Measurements from ENCODE around the gene MINAR1. TPM values are rescaled to one million over a fixed set of nuclear protein-coding genes. Genes with fewer than 3 reads are reported as not detected.
A peak's percentile ranks its signal among the peaks of the same experiment; 100 is the strongest.
"Not testable (repeated sequence)": the region's sequence is repeated elsewhere in the genome, so short reads cannot be mapped to it uniquely, and the experiment has no call there.

MINAR1 gene
- total RNA-seq, 1 donor from 2014 or later: 0.53 TPM

DNA sequence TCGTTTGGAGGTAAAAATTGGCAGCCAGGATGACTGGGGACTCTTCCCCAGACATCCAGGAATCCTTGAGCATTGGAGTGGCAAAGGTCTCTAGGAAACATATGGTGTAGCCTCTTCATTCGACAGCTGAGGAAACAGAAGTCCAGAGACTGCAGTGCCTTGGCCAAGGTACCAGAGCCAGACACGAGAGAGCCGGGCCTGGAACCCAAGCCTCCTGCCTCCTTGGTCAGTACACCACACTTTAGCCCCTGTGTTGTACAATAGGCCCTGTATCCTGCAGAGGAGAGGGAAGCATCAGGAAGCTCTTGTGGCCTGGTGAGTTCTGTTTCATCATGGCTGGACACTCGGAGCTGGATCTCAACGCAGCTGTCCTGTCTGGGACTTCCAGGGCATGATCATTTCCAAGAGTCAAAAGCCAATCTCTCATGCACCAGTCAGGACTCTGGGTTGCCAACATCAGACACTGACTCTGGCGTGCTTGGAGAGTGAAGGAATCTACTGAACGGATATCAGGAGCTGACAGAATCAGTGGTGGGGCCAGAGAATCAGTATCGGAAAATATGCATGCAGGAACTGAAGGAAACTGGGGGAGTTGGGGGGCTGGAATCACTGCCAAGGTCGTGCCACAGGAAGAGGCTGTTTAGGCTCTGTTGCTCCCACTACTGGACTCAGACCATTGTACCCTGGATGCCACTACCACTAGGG is 6.4 kb upstream of the MINAR1 start:
- FAIRE-seq: no peak

GRCh38 chr15:79426899-79427298 is 5.2 kb upstream of the MINAR1 start:
- FAIRE-seq; H3K4me3 ChIP-seq (ENCODE audit: low read depth, low read length); DNase-seq (ENCODE audit: low read depth); H3K36me3 ChIP-seq (ENCODE audit: control insufficient read depth, insufficient read depth, low read length): not testable (repeated sequence)
- H3K27me3 ChIP-seq (ENCODE audit: control insufficient read depth, insufficient read depth, low read length): peaks cover 20% of the 10 kb centered on the region

More for the DNA sequence above, 6.4 kb upstream of the MINAR1 start:
- no peak overlapping the region for H3K4me3 ChIP-seq (ENCODE audit: low read depth, low read length)
- DNase-seq (ENCODE audit: low read depth): no peak
- TF ChIP-seq, protein P1, sequence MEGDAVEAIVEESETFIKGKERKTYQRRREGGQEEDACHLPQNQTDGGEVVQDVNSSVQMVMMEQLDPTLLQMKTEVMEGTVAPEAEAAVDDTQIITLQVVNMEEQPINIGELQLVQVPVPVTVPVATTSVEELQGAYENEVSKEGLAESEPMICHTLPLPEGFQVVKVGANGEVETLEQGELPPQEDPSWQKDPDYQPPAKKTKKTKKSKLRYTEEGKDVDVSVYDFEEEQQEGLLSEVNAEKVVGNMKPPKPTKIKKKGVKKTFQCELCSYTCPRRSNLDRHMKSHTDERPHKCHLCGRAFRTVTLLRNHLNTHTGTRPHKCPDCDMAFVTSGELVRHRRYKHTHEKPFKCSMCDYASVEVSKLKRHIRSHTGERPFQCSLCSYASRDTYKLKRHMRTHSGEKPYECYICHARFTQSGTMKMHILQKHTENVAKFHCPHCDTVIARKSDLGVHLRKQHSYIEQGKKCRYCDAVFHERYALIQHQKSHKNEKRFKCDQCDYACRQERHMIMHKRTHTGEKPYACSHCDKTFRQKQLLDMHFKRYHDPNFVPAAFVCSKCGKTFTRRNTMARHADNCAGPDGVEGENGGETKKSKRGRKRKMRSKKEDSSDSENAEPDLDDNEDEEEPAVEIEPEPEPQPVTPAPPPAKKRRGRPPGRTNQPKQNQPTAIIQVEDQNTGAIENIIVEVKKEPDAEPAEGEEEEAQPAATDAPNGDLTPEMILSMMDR (IDR thresholded peaks at IDR 0.05; ENCODE audit: insufficient read depth, low read length, severe bottlenecking): no peak
- H3K27me3 ChIP-seq (ENCODE audit: control insufficient read depth, insufficient read depth, low read length): peaks cover 12% of the 10 kb centered on the region
- H3K36me3 ChIP-seq (ENCODE audit: control insufficient read depth, insufficient read depth, low read length): no peaks in the 10 kb centered on the region

- FAIRE-seq: no peak
- no peak overlapping the region for H3K4me3 ChIP-seq (ENCODE audit: low read depth, low read length)
Measured at GRCh38 chr15:79427781-79428598, 4.1 kb upstream of the MINAR1 start.

GRCh38 chr15:79430901-79431635 is 1.1 kb upstream of the MINAR1 start:
- peak; percentile 55 for FAIRE-seq
- no peaks in the 10 kb centered on the region for H3K36me3 ChIP-seq (ENCODE audit: control insufficient read depth, insufficient read depth, low read length)
- DNase-seq (ENCODE audit: low read depth): no peak
- H3K4me3 ChIP-seq (ENCODE audit: low read depth, low read length): no peak overlapping the region
- TF ChIP-seq, protein P1 (IDR thresholded peaks at IDR 0.05; ENCODE audit: insufficient read depth, low read length, severe bottlenecking): no peak
- peaks cover 42% of the 10 kb centered on the region for H3K27me3 ChIP-seq (ENCODE audit: control insufficient read depth, insufficient read depth, low read length)

More at GRCh38 chr15:79427781-79428598, 4.1 kb upstream of the MINAR1 start:
- no peaks in the 10 kb centered on the region for H3K36me3 ChIP-seq (ENCODE audit: control insufficient read depth, insufficient read depth, low read length)
- TF ChIP-seq, protein P1 (IDR thresholded peaks at IDR 0.05; ENCODE audit: insufficient read depth, low read length, severe bottlenecking): no peak
- peaks cover 29% of the 10 kb centered on the region for H3K27me3 ChIP-seq (ENCODE audit: control insufficient read depth, insufficient read depth, low read length)
- no peak for DNase-seq (ENCODE audit: low read depth)

DNA sequence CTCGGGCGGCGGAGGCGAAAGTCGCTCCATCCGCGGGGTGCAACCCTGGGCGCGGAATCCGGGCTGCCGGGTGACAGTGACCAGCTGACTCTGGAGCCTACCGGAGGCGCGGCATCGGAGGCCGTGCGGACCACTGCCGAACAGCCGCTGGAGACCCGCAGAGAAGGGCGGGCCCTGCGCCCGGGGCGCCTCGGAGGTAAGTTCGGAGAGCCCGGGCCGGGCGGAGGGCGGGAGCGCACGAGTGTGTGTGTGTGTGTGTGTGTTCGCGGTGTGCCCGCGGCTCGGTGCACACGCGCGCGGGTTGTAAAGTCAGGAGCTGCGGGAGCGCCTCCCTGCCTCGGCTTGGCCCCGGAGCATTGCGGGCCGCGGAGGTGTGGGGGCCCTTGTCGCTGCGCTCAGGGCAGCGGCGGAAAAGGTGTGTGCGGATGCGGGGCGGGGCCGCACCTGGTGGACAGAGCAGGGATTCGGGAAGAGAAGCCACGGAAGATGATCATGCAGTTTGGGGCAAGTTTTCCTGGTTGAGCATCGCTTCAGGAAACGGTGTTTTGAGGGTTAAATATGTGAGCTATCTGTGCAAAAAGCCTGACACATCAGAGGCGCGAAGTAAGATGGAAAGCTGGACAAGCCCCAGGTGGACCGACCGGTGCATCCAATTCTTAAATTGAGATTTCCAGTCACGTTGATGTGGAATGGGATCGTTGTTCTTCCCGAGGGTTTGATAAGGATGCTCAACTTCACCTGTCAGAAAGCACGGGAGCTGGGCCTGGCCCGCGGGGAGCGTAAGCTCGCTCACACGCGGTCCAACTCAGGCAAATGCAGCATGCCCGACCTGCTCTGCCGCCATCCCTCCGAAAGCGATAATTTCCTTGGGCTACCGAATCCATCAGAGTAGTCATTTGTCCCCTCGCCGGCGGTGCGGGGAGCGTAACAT is 474 bp downstream of the MINAR1 start:
- DNase-seq (ENCODE audit: low read depth) (no peak), FAIRE-seq (no peak)
- peaks cover 42% of the 10 kb centered on the region for H3K27me3 ChIP-seq (ENCODE audit: control insufficient read depth, insufficient read depth, low read length)
- H3K4me3 ChIP-seq (ENCODE audit: low read depth, low read length): peak overlapping the region; percentile 15
- TF ChIP-seq, protein P1 (IDR thresholded peaks at IDR 0.05; ENCODE audit: insufficient read depth, low read length, severe bottlenecking): no peak
- H3K36me3 ChIP-seq (ENCODE audit: control insufficient read depth, insufficient read depth, low read length): no peaks in the 10 kb centered on the region
